ENCODE measurements around the gene SMIM22. TPM values are rescaled to one million over a fixed set of nuclear protein-coding genes. Genes with fewer than 3 reads are reported as not detected.

Gene SMIM22
- total and polyA plus RNA-seq, 2 donors (not counting 3 experiments of a cell fraction or from before 2014, with no cell fraction given): not detected

DNA sequence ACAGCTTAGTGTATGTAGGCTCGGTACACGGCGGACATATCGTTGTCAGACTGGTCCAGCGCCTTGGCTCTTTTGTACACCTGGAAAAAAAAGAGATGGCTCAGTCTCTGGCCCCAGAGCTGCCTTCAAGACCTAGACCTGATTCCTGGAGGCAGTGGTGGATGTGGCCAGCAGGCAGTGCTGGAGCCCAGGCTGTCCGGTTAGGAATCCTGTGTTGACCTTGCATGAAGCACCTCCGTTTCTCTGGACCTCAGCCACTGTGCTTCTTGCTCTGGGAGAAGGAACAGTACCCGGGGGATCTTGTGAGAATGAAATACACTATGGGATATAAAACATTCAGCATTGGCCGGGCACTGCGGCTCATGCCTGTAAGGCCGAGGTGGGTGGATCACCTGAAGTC lies 10.1 kb downstream of the SMIM22 start:
- H3K36me3 ChIP-seq (ENCODE audit: control insufficient read depth in 2 of 2, extremely low read depth in 1 of 2, insufficient read depth in 2 of 2, low read length in 2 of 2): peaks cover 9 to 10% of the 10 kb centered on the region in 2 experiments

More for the DNA sequence above, 10.1 kb downstream of the SMIM22 start:
- dilution Hi-C loops (cut with MboI; ENCODE audit: extremely low pct_ligation_motif_present, low sequenced_read_pairs): no loop called here
- H3K9ac ChIP-seq (replicated peaks; ENCODE audit: extremely low read depth, insufficient read depth, low read length): no peak overlapping the region
- no TSS peak for BruUV-seq (replicated peaks)
- H3K9me3 ChIP-seq (replicated peaks; ENCODE audit: control insufficient read depth, insufficient read depth, low read length): no peaks in the 10 kb centered on the region
- H4K20me1 ChIP-seq (replicated peaks; ENCODE audit: control insufficient read depth, extremely low read depth, insufficient read depth, low read length): no peaks in the 10 kb centered on the region
- CTCF ChIA-PET: no interaction called here
- DNase-seq (ENCODE audit: low read depth, low spot score) (no peak), FAIRE-seq (no peak)
- no peak overlapping the region for H2AFZ ChIP-seq (ENCODE audit: low read depth, low read length)
- H3K9me1 ChIP-seq (replicated peaks; ENCODE audit: control insufficient read depth, extremely low read depth, insufficient read depth, low read length): no peaks in the 10 kb centered on the region
- no peaks in the 10 kb centered on the region for H3K27me3 ChIP-seq (ENCODE audit: control insufficient read depth in 2 of 2, insufficient read depth in 2 of 2, low read length in 2 of 2)
- H3K4me3 ChIP-seq (replicated peaks in 1 of 3; ENCODE audit: insufficient read depth in 1 of 3, low read depth in 1 of 3, low read length in 3 of 3): no peak overlapping the region
- H3K27ac ChIP-seq (ENCODE audit: insufficient read depth, low read depth, low read length): no peak overlapping the region
- H3K4me2 ChIP-seq (ENCODE audit: insufficient read depth, low read length): no peak overlapping the region
- intact Hi-C loops (cut with micrococcal nuclease): no loop called here
- no peaks in the 10 kb centered on the region for H3K79me2 ChIP-seq (ENCODE audit: control insufficient read depth, insufficient read depth, low read length)
- TF ChIP-seq FOS (IDR thresholded peaks at IDR 0.05; ENCODE audit: borderline replicate concordance, insufficient read depth, low read length) (no peak), EZH2 (IDR thresholded peaks at IDR 0.05; ENCODE audit: borderline replicate concordance, low read depth, low read length, severe bottlenecking) (no peak), POLR2A (IDR thresholded peaks at IDR 0.05; ENCODE audit: low read depth, low read length) (no peak), MAX (IDR thresholded peaks at IDR 0.05; ENCODE audit: insufficient read depth, insufficient read length) (no peak), POLR2AphosphoS5 (IDR thresholded peaks at IDR 0.05; ENCODE audit: insufficient read depth, low read depth, low read length) (no peak), JUN (IDR thresholded peaks at IDR 0.05; ENCODE audit: borderline replicate concordance, insufficient read depth, insufficient read length, low read depth) (no peak), CTCF (IDR thresholded peaks at IDR 0.05; ENCODE audit: extremely low read depth in 1 of 2, insufficient read depth in 1 of 2, low read depth in 1 of 2, low read length in 2 of 2) (no peak), GATA2 (IDR thresholded peaks at IDR 0.05; ENCODE audit: insufficient read depth, insufficient read length, low read depth, low read length) (no peak), MYC (IDR thresholded peaks at IDR 0.05; ENCODE audit: low read depth, low read length) (no peak)
- POLR2A ChIA-PET: no interaction called here
- peaks cover 7% of the 10 kb centered on the region for H3K4me1 ChIP-seq (ENCODE audit: control insufficient read depth, extremely low read depth, insufficient read depth, low read length)

Measured in endothelial cell of umbilical vein (primary cell).